Gastrocnemius medialis (tissue), 4 donors: ENCODE measurements around the gene SEC16A. TPM values are rescaled to one million over a fixed set of nuclear protein-coding genes. Genes with fewer than 3 reads are reported as not detected.

Experiments
- ATAC-seq, 2 donors: fragments of 150-250 bp; one replicate each; pipeline ENCODE4 v1.9.1; 2016
- DNase-seq, 2 donors: peaks; one replicate each; pipeline ENCODE4 v3.0.0-alpha.2; 2019
- H3K27ac ChIP-seq, 4 donors: fragments of 200-600 bp; sonication (generic); 1 replicate in 1 of 4; 2 replicates in 3 of 4; pipeline ENCODE4 v1.5.1; 2016 to 2018; ENCODE audit warnings: mild to moderate bottlenecking in 2 of 4, moderate library complexity in 1 of 4
- H3K27me3 ChIP-seq, 3 donors: fragments of 200-600 bp; sonication (generic) in 2 of 3; 1 replicate in 1 of 3; 2 replicates in 2 of 3; pipeline versions ENCODE4 v1.5.1 to v1.6.0; 2016 to 2019; ENCODE audit warnings: mild to moderate bottlenecking in 1 of 3, moderate library complexity in 1 of 3
- H3K36me3 ChIP-seq, 2 donors: fragments of 200-600 bp; sonication (generic) in 1 of 2; one replicate each; pipeline ENCODE4 v1.5.1; 2017 to 2018
- H3K4me1 ChIP-seq, 2 donors: fragments of 200-600 bp; sonication (generic) in 1 of 2; one replicate each; pipeline ENCODE4 v1.5.1; 2016 to 2017; ENCODE audit warnings: mild to moderate bottlenecking in 2 of 2
- H3K4me3 ChIP-seq, 4 donors: fragments of 200-600 bp; sonication (generic) in 3 of 4; 1 replicate in 1 of 4; 2 replicates in 3 of 4; pipeline ENCODE4 v1.5.1; 2016 to 2019; ENCODE audit warnings: mild to moderate bottlenecking in 2 of 4
- H3K9me3 ChIP-seq, 3 donors: fragments of 200-600 bp; sonication (generic) in 2 of 3; 1 replicate in 1 of 3; 2 replicates in 2 of 3; pipeline ENCODE4 v1.5.1; 2016 to 2019
- POLR2A ChIP-seq, 2 donors: fragments of 450-650 bp; IDR thresholded peaks; one replicate each; pipeline ENCODE4 v1.6.1; 2017; ENCODE audit warnings: antibody characterized with exemption in 2 of 2, mild to moderate bottlenecking in 2 of 2, moderate library complexity in 2 of 2
- in situ Hi-C, 4 donors: fragments of 200-750 bp; cut with MboI; loops; one replicate each; pipeline versions ENCODE4 v1.15.0 to v1.8.0; 2017; ENCODE audit warnings: low sequenced_read_pairs in 4 of 4
- intact Hi-C: fragments of 100-400 bp; cut with DNase I; formaldehyde crosslinking; loops from one replicate; pipeline ENCODE4 v1.15.1; 2023; ENCODE audit warnings: low total_unique reads
- total RNA-seq, 4 donors: library from RNA; depleted of rRNA; stranded (reverse); fragments of >200 nt; gene quantifications; one replicate each; pipeline versions ENCODE4 v1.1.0 to v1.2.3, GENCODE V29; 2016
- TF ChIP-seq, protein P1 (sequence below), 5 experiments: fragments of 450-650 bp in 3 of 5; fragments of 200-600 bp in 2 of 5; sonication (generic) in 2 of 5; IDR thresholded peaks in 4 of 5; conservative IDR thresholded peaks in 1 of 5; 1 replicate in 4 of 5; 2 replicates in 1 of 5; pipeline ENCODE4 v1.5.1; 2016 to 2019; ENCODE audit warnings: antibody characterized with exemption in 5 of 5, mild to moderate bottlenecking in 3 of 5, moderate library complexity in 3 of 5

SEC16A gene
- total RNA-seq, 4 donors from 2014 or later, result 23.9 to 50.4 (median 46.6) TPM

DNA sequence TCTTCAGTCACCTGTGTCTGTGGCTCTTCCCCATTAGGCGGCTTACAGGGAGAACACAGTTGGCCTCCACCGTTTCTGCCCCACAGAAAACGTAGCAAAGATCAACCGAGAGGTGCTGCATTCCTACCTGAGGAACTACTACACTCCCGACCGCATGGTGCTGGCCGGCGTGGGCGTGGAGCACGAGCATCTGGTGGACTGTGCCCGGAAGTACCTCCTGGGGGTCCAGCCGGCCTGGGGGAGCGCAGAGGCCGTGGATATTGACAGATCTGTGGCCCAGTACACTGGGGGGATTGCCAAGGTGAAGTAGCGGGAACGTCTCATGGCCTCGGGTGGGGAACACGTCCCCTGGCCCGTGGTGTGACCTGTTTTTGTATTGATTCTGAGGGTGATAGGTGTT, 65.9 kb downstream of the SEC16A start:
- Histone ChIP-seq H3K4me3 (no peak overlapping the region), H3K9me3 (no peaks in the 10 kb centered on the region), H3K4me1 (peaks cover 1 to 2% of the 10 kb centered on the region in 2 donors), H3K27ac (no peak overlapping the region), H3K27me3 (no peaks in the 10 kb centered on the region), H3K36me3 (peaks cover 0 to 100% of the 10 kb centered on the region in 2 donors)
- no peak for ATAC-seq
- intact Hi-C loops (no loop called here), in situ Hi-C loops (no loop called here)
- DNase-seq, result no peak
- TF ChIP-seq POLR2A (IDR thresholded peaks at IDR 0.05), result no peak
- TF ChIP-seq, protein P1, sequence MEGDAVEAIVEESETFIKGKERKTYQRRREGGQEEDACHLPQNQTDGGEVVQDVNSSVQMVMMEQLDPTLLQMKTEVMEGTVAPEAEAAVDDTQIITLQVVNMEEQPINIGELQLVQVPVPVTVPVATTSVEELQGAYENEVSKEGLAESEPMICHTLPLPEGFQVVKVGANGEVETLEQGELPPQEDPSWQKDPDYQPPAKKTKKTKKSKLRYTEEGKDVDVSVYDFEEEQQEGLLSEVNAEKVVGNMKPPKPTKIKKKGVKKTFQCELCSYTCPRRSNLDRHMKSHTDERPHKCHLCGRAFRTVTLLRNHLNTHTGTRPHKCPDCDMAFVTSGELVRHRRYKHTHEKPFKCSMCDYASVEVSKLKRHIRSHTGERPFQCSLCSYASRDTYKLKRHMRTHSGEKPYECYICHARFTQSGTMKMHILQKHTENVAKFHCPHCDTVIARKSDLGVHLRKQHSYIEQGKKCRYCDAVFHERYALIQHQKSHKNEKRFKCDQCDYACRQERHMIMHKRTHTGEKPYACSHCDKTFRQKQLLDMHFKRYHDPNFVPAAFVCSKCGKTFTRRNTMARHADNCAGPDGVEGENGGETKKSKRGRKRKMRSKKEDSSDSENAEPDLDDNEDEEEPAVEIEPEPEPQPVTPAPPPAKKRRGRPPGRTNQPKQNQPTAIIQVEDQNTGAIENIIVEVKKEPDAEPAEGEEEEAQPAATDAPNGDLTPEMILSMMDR (IDR thresholded peaks at IDR 0.05 in 4 of 5, conservative IDR thresholded peaks at IDR 0.05 in 1 of 5), result no peak

DNA sequence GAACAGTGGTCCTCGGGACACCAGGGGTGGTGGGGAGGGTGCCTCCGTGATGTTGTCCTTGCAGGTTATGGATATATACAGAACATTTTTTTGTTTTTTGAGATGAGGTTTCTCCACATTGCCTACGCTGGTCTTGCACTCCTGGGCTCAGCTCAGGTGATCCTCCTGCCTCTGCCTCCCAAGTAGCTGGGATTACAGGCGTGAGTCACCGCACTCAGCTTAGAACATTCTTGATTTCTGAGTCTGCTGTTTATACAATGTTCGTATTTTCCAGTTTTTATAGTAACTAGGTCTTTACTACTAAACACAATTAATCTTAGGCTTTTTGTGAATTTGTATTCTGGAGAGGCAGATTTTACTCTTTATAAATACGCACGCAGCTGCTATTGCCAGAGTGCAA, 66.4 kb downstream of the SEC16A start:
- H3K27me3 ChIP-seq, result no peaks in the 10 kb centered on the region
- no peak overlapping the region for H3K4me3 ChIP-seq
- intact Hi-C loops, result no loop called here
- no peaks in the 10 kb centered on the region for H3K9me3 ChIP-seq
- H3K4me1 ChIP-seq, result peaks cover 6 to 7% of the 10 kb centered on the region in 2 donors
- ATAC-seq (no peak), DNase-seq (no peak)
- H3K27ac ChIP-seq, result no peak overlapping the region
- peaks cover 0 to 97% of the 10 kb centered on the region in 2 donors for H3K36me3 ChIP-seq
- in situ Hi-C loops, result no loop called here
- TF ChIP-seq, protein P1 (IDR thresholded peaks at IDR 0.05 in 4 of 5, conservative IDR thresholded peaks at IDR 0.05 in 1 of 5), result no peak
- TF ChIP-seq POLR2A (IDR thresholded peaks at IDR 0.05), result no peak

DNA sequence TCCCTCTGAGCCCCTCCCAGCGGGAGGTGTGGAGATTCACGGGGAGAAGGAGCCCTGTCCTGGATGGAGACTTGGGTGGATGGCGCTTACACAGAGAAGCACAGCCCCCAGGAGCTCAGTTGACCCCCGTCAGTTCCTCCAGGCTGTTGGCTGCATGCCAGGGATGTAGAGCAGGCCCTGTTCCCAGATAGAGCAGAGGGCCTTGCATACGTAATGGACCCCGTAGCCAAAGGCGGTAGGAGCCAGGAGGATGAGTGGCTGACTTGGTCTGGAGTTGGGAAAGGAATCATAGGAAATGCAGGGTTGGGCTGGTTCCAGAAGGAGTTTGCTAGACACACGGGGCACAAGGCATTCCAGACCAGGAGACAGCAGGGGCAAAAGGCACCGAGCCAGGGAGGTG, 69.9 kb downstream of the SEC16A start:
- DNase-seq (no peak), ATAC-seq (no peak)
- in situ Hi-C loops (no loop called here), intact Hi-C loops (no loop called here)
- no peak for TF ChIP-seq POLR2A (IDR thresholded peaks at IDR 0.05)
- TF ChIP-seq, protein P1 (IDR thresholded peaks at IDR 0.05 in 4 of 5, conservative IDR thresholded peaks at IDR 0.05 in 1 of 5), result no peak
- H3K36me3 ChIP-seq, result peaks cover 0 to 63% of the 10 kb centered on the region in 2 donors
- no peak overlapping the region for H3K4me3 ChIP-seq
- H3K9me3 ChIP-seq, result no peaks in the 10 kb centered on the region
- H3K27ac ChIP-seq, result no peak overlapping the region
- H3K4me1 ChIP-seq, result peaks cover 16 to 25% of the 10 kb centered on the region in 2 donors
- H3K27me3 ChIP-seq, result no peaks in the 10 kb centered on the region

DNA sequence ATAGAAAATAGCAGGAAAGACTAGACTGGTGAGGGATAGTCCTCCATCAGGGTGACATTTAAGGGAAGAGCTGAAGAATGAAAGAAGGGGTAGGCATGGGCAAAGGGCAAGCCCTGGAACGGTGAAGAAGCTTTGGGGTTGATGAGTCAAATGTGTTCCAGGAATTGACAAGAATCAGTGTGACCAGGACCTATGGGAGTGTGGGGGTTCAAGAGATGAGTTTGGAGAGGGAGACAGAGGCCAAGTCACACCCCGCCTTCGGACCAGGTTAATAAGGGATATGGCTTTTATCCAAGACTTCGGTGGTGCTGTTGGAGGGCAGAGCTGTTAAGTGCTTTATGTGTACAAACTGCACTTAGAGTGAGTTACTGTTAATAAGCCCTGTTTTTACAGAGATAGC, 71.5 kb downstream of the SEC16A start:
- DNase-seq (no peak), ATAC-seq (no peak)
- no peaks in the 10 kb centered on the region for H3K27me3 ChIP-seq
- in situ Hi-C loops (no loop called here), intact Hi-C loops (loop anchor here (2.0 kb wide), 1 partner anchor 27 kb away; the partner anchor contains the start of gene INPP5E)
- H3K4me1 ChIP-seq, result peaks cover 16 to 25% of the 10 kb centered on the region in 2 donors
- H3K9me3 ChIP-seq, result no peaks in the 10 kb centered on the region
- H3K36me3 ChIP-seq, result peaks cover 0 to 59% of the 10 kb centered on the region in 2 donors
- TF ChIP-seq POLR2A (IDR thresholded peaks at IDR 0.05), result no peak
- TF ChIP-seq, protein P1 (IDR thresholded peaks at IDR 0.05 in 4 of 5, conservative IDR thresholded peaks at IDR 0.05 in 1 of 5), result no peak
- peak overlapping the region; percentile 76 to 97 (median 82) for H3K4me3 ChIP-seq
- H3K27ac ChIP-seq, result peak overlapping the region; percentile 81 to 93 (median 90)
